Endothelial cell of umbilical vein (primary cell): ENCODE measurements around the gene CXCL11. TPM values are rescaled to one million over a fixed set of nuclear protein-coding genes. Genes with fewer than 3 reads are reported as not detected.

ENCODE experiments used
- BruUV-seq: library from RNA; stranded (reverse); fragments of 400-500 nt; replicated peaks from 2 replicates; lab custom pipeline; 2021; lab: Mats Ljungman, UMichigan
- CTCF ChIA-PET: fragments of 300-600, 350-600 bp; sonication (Branson Sonifier 250); formaldehyde crosslinking; loops from one replicate; lab custom pipeline; 2021; ENCODE audit warnings: antibody characterized with exemption, inconsistent platforms; lab: Charles Lee
- POLR2A ChIA-PET: fragments of 300-600, 350-600 bp; sonication (Branson Sonifier 250); formaldehyde crosslinking; loops from one replicate; lab custom pipeline; 2021; ENCODE audit warnings: antibody characterized with exemption, inconsistent platforms; lab: Charles Lee
- DNase-seq: peaks from one replicate; pipeline ENCODE4 v3.0.0-alpha.2; 2011; ENCODE audit warnings: low read depth, low spot score
- FAIRE-seq: peaks from 2 replicates; lab custom pipeline; 2011; peaks lifted over from hg19 to GRCh38; lab: Jason Lieb, UNC
- H2AFZ ChIP-seq: 2 replicates; pipeline ENCODE4 v1.6.0; 2012; ENCODE audit warnings: low read depth, low read length, control low read depth, inconsistent platforms
- H3K27ac ChIP-seq: 2 replicates; pipeline ENCODE4 v1.5.1; 2011; ENCODE audit warnings: low read depth, mild to moderate bottlenecking, control low read depth, low read length, moderate library complexity; ENCODE audit not compliant: insufficient read depth
- H3K27me3 ChIP-seq, 2 experiments: 2 replicates each; pipeline versions ENCODE4 v1.6.0 to v1.6.1; 2011; ENCODE audit warnings: low read length in 2 of 2, mixed read lengths in 1 of 2; ENCODE audit not compliant: control insufficient read depth in 2 of 2, insufficient read depth in 2 of 2
- H3K36me3 ChIP-seq, 2 experiments: 2 replicates in 1 of 2; 3 replicates in 1 of 2; pipeline ENCODE4 v1.5.1; 2011; ENCODE audit warnings: low read length in 2 of 2, mild to moderate bottlenecking in 1 of 2, moderate library complexity in 1 of 2; ENCODE audit not compliant: control insufficient read depth in 2 of 2, insufficient read depth in 2 of 2; ENCODE audit errors: extremely low read depth in 1 of 2
- H3K4me1 ChIP-seq: 3 replicates; pipeline ENCODE4 v1.5.1; 2011; ENCODE audit warnings: mild to moderate bottlenecking, low read length; ENCODE audit not compliant: control insufficient read depth, insufficient read depth; ENCODE audit errors: extremely low read depth
- H3K4me2 ChIP-seq: 2 replicates; pipeline ENCODE4 v1.6.1; 2011; ENCODE audit warnings: low read length, control low read depth, mixed read lengths; ENCODE audit not compliant: insufficient read depth
- H3K4me3 ChIP-seq, 3 experiments: fragments of 200-600 bp in 1 of 3; sonication (generic), shearing (Covaris generic) in 1 of 3; replicated peaks in 1 of 3; 2 replicates each; pipeline ENCODE4 v1.5.1; 2011 to 2016; ENCODE audit warnings: control low read depth in 3 of 3, low read length in 3 of 3, mild to moderate bottlenecking in 2 of 3, inconsistent platforms in 1 of 3, low read depth in 1 of 3, moderate library complexity in 1 of 3; ENCODE audit not compliant: insufficient read depth in 1 of 3
- H3K79me2 ChIP-seq: 2 replicates; pipeline ENCODE4 v1.6.0; 2012; ENCODE audit warnings: low read length, inconsistent platforms; ENCODE audit not compliant: control insufficient read depth, insufficient read depth
- H3K9ac ChIP-seq: replicated peaks from 2 replicates; pipeline ENCODE3; 2011; ENCODE audit warnings: low read length, control low read depth; ENCODE audit not compliant: insufficient read depth; ENCODE audit errors: extremely low read depth
- H3K9me1 ChIP-seq: replicated peaks from 3 replicates; pipeline ENCODE4 v1.6.0; 2011; ENCODE audit warnings: mild to moderate bottlenecking, low read length; ENCODE audit not compliant: control insufficient read depth, insufficient read depth; ENCODE audit errors: extremely low read depth
- H3K9me3 ChIP-seq: replicated peaks from 2 replicates; pipeline ENCODE4 v1.5.1; 2012; ENCODE audit warnings: low read length, inconsistent platforms; ENCODE audit not compliant: control insufficient read depth, insufficient read depth
- H4K20me1 ChIP-seq: replicated peaks from 2 replicates; pipeline ENCODE3; 2011; ENCODE audit warnings: mild to moderate bottlenecking, low read length; ENCODE audit not compliant: control insufficient read depth, insufficient read depth; ENCODE audit errors: extremely low read depth
- EZH2 ChIP-seq: IDR thresholded peaks from 2 replicates; pipeline ENCODE4 v1.6.1; 2012; ENCODE audit warnings: borderline replicate concordance, low read depth, mild to moderate bottlenecking, moderate library complexity, low read length, inconsistent platforms; ENCODE audit not compliant: severe bottlenecking
- FOS ChIP-seq: IDR thresholded peaks from 2 replicates; pipeline ENCODE4 v1.6.1; 2011; ENCODE audit warnings: mild to moderate bottlenecking, low read length, moderate library complexity, borderline replicate concordance; ENCODE audit not compliant: insufficient read depth
- GATA2 ChIP-seq: IDR thresholded peaks from 2 replicates; pipeline ENCODE4 v1.7.0; 2011; ENCODE audit warnings: low read depth, mild to moderate bottlenecking, moderate library complexity, mixed read lengths, low read length; ENCODE audit not compliant: insufficient read length, insufficient read depth
- JUN ChIP-seq: IDR thresholded peaks from 2 replicates; pipeline ENCODE4 v1.6.1; 2011; ENCODE audit warnings: borderline replicate concordance, low read depth; ENCODE audit not compliant: insufficient read length, insufficient read depth
- MAX ChIP-seq: IDR thresholded peaks from 2 replicates; pipeline ENCODE4 v1.6.1; 2011; ENCODE audit not compliant: insufficient read depth, insufficient read length
- MYC ChIP-seq: IDR thresholded peaks from one replicate; pipeline ENCODE4 v1.6.1; 2011; ENCODE audit warnings: mild to moderate bottlenecking, low read depth, low read length
- POLR2A ChIP-seq: IDR thresholded peaks from 2 replicates; pipeline ENCODE4 v1.6.1; 2012; ENCODE audit warnings: low read depth, mild to moderate bottlenecking, control low read depth, low read length
- POLR2AphosphoS5 ChIP-seq: IDR thresholded peaks from 2 replicates; pipeline ENCODE4 v1.6.1; 2012; ENCODE audit warnings: low read depth, mild to moderate bottlenecking, control low read depth, low read length, moderate library complexity; ENCODE audit not compliant: insufficient read depth
- dilution Hi-C: fragments of 300-500 bp; cut with MboI; formaldehyde crosslinking; loops from one replicate; pipeline ENCODE4 v1.15.0; 2019; ENCODE audit warnings: low sequenced_read_pairs; ENCODE audit not compliant: extremely low pct_ligation_motif_present
- intact Hi-C: fragments of 100-400 bp; cut with micrococcal nuclease; formaldehyde crosslinking; loops from one replicate; pipeline ENCODE4 v1.10.0; 2022
- polyA plus RNA-seq, 4 experiments: library from polyadenylated mRNA; depleted of rRNA in 3 of 4; stranded (reverse) in 3 of 4; unstranded in 1 of 4; fragments of >200 nt; gene quantifications; 2 replicates each; pipeline versions ENCODE4 v1.2.1 to v1.2.3, GENCODE V29; 2011 to 2012; ENCODE audit warnings: missing spikeins in 1 of 4
- total RNA-seq: library from RNA; stranded (reverse); gene quantifications from 2 replicates; pipeline ENCODE4 v1.2.3, GENCODE V29; 2021
- TF ChIP-seq, protein P1 (sequence below), 2 donors: IDR thresholded peaks; 1 replicate in 1 of 2; 2 replicates in 1 of 2; pipeline ENCODE4 v1.5.1; 2011; ENCODE audit warnings: low read length in 2 of 2, mild to moderate bottlenecking in 2 of 2, moderate library complexity in 2 of 2, control low read depth in 1 of 2, inconsistent platforms in 1 of 2, low read depth in 1 of 2; ENCODE audit not compliant: insufficient read depth in 1 of 2; ENCODE audit errors: extremely low read depth in 1 of 2

The CXCL11 gene
- total and polyA plus RNA-seq, 2 donors (not counting 3 experiments of a cell fraction or from before 2014, with no cell fraction given): 0.91 to 1.1 TPM

DNA sequence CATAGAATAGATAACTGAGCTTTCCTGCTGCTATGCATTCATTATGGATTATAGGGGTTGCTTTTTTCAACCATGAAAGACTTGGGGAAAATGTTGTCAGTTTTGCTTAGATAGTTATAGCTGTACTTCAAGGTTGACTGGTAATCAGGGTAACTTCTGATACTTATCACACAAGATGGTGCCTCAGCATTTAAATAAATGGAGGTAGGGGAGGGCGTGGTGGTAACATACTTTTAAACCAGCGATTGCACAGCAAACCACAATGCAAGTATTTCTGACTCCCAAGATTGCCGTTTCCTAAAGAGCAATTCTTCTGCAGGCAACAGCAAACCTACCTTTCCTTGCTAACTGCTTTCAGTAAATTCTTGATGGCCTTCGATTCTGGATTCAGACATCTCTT is 13.8 kb downstream of the CXCL11 start:
- no peaks in the 10 kb centered on the region for H3K9me3 ChIP-seq
- no peaks in the 10 kb centered on the region for H3K79me2 ChIP-seq
- dilution Hi-C loops: no loop called here
- no peaks in the 10 kb centered on the region for H3K36me3 ChIP-seq
- BruUV-seq: no TSS peak
- peaks cover 16 to 20% of the 10 kb centered on the region in 2 experiments for H3K27me3 ChIP-seq
- FAIRE-seq: no peak
- no peaks in the 10 kb centered on the region for H3K9me1 ChIP-seq
- DNase-seq: no peak
- H4K20me1 ChIP-seq: no peaks in the 10 kb centered on the region
- TF ChIP-seq JUN: no peak
- TF ChIP-seq POLR2A: no peak
- no peak for TF ChIP-seq EZH2
- TF ChIP-seq FOS: no peak
- TF ChIP-seq GATA2: no peak
- no peak for TF ChIP-seq MYC
- TF ChIP-seq, protein P1, sequence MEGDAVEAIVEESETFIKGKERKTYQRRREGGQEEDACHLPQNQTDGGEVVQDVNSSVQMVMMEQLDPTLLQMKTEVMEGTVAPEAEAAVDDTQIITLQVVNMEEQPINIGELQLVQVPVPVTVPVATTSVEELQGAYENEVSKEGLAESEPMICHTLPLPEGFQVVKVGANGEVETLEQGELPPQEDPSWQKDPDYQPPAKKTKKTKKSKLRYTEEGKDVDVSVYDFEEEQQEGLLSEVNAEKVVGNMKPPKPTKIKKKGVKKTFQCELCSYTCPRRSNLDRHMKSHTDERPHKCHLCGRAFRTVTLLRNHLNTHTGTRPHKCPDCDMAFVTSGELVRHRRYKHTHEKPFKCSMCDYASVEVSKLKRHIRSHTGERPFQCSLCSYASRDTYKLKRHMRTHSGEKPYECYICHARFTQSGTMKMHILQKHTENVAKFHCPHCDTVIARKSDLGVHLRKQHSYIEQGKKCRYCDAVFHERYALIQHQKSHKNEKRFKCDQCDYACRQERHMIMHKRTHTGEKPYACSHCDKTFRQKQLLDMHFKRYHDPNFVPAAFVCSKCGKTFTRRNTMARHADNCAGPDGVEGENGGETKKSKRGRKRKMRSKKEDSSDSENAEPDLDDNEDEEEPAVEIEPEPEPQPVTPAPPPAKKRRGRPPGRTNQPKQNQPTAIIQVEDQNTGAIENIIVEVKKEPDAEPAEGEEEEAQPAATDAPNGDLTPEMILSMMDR (IDR thresholded peaks at IDR 0.05; ENCODE audit: extremely low read depth in 1 of 2, insufficient read depth in 1 of 2, low read depth in 1 of 2, low read length in 2 of 2): no peak
- TF ChIP-seq POLR2AphosphoS5: no peak
- no peak for TF ChIP-seq MAX
- no peak overlapping the region for H3K4me3 ChIP-seq
- ChIA-PET CTCF (no interaction called here), POLR2A (no interaction called here)
- no peak overlapping the region for H2AFZ ChIP-seq
- H3K4me2 ChIP-seq: no peak overlapping the region
- intact Hi-C loops: no loop called here
- H3K9ac ChIP-seq: no peak overlapping the region
- H3K4me1 ChIP-seq: no peaks in the 10 kb centered on the region
- H3K27ac ChIP-seq: no peak overlapping the region
